GM23338 (cell line): ENCODE measurements around the gene ATF5. TPM values are rescaled to one million over a fixed set of nuclear protein-coding genes. Genes with fewer than 3 reads are reported as not detected.

ENCODE experiments used
- ATAC-seq: fragments of 200-7000 bp; cut with Tn5 transposase; 3 replicates; pipeline ENCODE4 v1.9.1; 2020
- DNase-seq: peaks from one replicate; pipeline ENCODE4 v3.0.0-alpha.2; 2015; ENCODE audit warnings: low spot score
- H2AFZ ChIP-seq: fragments of 200-600 bp; sonication (generic); 2 replicates; pipeline ENCODE4 v1.8.0; 2016; ENCODE audit warnings: antibody characterized with exemption, mild to moderate bottlenecking, moderate library complexity
- H3F3A ChIP-seq: fragments of 200-600 bp; sonication (generic); replicated peaks from 2 replicates; pipeline ENCODE4 v1.8.0; 2017; ENCODE audit warnings: antibody characterized with exemption, mixed run types, low read depth
- H3K27ac ChIP-seq: fragments of 200-600 bp; sonication (generic); 2 replicates; pipeline ENCODE4 v1.6.1; 2016; ENCODE audit warnings: low read depth
- H3K27me3 ChIP-seq: fragments of 200-600 bp; sonication (generic); 2 replicates; pipeline ENCODE4 v1.8.0; 2016; ENCODE audit warnings: mild to moderate bottlenecking, mixed run types, moderate library complexity; ENCODE audit not compliant: insufficient read depth
- H3K36me3 ChIP-seq: fragments of 200-600 bp; sonication (generic); 2 replicates; pipeline ENCODE4 v1.8.0; 2016; ENCODE audit warnings: mild to moderate bottlenecking; ENCODE audit not compliant: insufficient read depth
- H3K4me1 ChIP-seq: fragments of 200-600 bp; sonication (generic); 2 replicates; pipeline ENCODE4 v1.8.0; 2016; ENCODE audit warnings: mild to moderate bottlenecking, moderate library complexity; ENCODE audit not compliant: insufficient read depth
- H3K4me2 ChIP-seq: fragments of 200-600 bp; sonication (generic); 2 replicates; pipeline ENCODE4 v1.7.1; 2017; ENCODE audit warnings: mixed run types
- H3K4me3 ChIP-seq: fragments of 200-600 bp; sonication (generic); 2 replicates; pipeline ENCODE4 v1.6.1; 2016; ENCODE audit warnings: mixed run types
- H3K79me2 ChIP-seq: fragments of 200-600 bp; sonication (generic); replicated peaks from 2 replicates; pipeline ENCODE4 v1.8.0; 2017; ENCODE audit warnings: mild to moderate bottlenecking; ENCODE audit not compliant: insufficient read depth
- H3K9me2 ChIP-seq: fragments of 200-600 bp; sonication (generic); 2 replicates; pipeline ENCODE4 v1.8.0; 2017; ENCODE audit not compliant: insufficient read depth
- H4K20me1 ChIP-seq: fragments of 200-600 bp; sonication (generic); replicated peaks from 2 replicates; pipeline ENCODE4 v1.8.0; 2017; ENCODE audit warnings: mild to moderate bottlenecking; ENCODE audit not compliant: insufficient read depth
- H3K27ac Mint-ChIP-seq: 2 replicates; pipeline ENCODE4 v1.8.0; 2020; ENCODE audit warnings: inconsistent platforms, mild to moderate bottlenecking, moderate library complexity, mixed read lengths
- H3K27me3 Mint-ChIP-seq: 3 replicates; pipeline ENCODE4 v1.8.0; 2022; ENCODE audit warnings: low read depth, mild to moderate bottlenecking, moderate library complexity, mixed read lengths, inconsistent platforms; ENCODE audit not compliant: insufficient read depth, poor library complexity
- H3K36me3 Mint-ChIP-seq: 3 replicates; pipeline ENCODE4 v1.8.0; 2021; ENCODE audit warnings: low read depth, mild to moderate bottlenecking, inconsistent platforms, moderate library complexity, mixed read lengths
- H3K4me1 Mint-ChIP-seq: 3 replicates; pipeline ENCODE4 v1.8.0; 2020; ENCODE audit warnings: mild to moderate bottlenecking, inconsistent platforms, mixed read lengths
- H3K4me3 Mint-ChIP-seq: 3 replicates; pipeline ENCODE4 v1.8.0; 2021; ENCODE audit warnings: moderate library complexity, mild to moderate bottlenecking, inconsistent platforms, mixed read lengths
- H3K9me3 Mint-ChIP-seq: 3 replicates; pipeline ENCODE4 v1.8.0; 2020; ENCODE audit warnings: moderate library complexity, mild to moderate bottlenecking, inconsistent platforms, mixed read lengths
- CREB1 ChIP-seq: fragments of 250-450 bp; sonication (Bioruptor Pico); IDR thresholded peaks from 2 replicates; pipeline ENCODE4 v1.5.0; 2020; ENCODE audit warnings: low read depth, mild to moderate bottlenecking, moderate library complexity
- CTCF ChIP-seq, 2 experiments: fragments of 200-600 bp in 1 of 2; sonication (generic) in 1 of 2; conservative IDR thresholded peaks; 2 replicates each; pipeline versions ENCODE4 v1.5.1 to v1.6.1; 2016 to 2017; ENCODE audit warnings: antibody characterized with exemption in 2 of 2, low read depth in 2 of 2, mild to moderate bottlenecking in 2 of 2, moderate library complexity in 1 of 2
- EZH2 ChIP-seq: fragments of 200-600 bp; sonication (generic); IDR thresholded peaks from one replicate; pipeline ENCODE4 v1.8.0; 2017; ENCODE audit warnings: antibody characterized with exemption, mild to moderate bottlenecking, low read depth; ENCODE audit not compliant: unreplicated experiment
- EZH2phosphoT487 ChIP-seq: fragments of 200-600 bp; sonication (generic); IDR thresholded peaks from one replicate; pipeline ENCODE4 v1.8.1; 2018; ENCODE audit warnings: antibody characterized with exemption; ENCODE audit not compliant: unreplicated experiment
- JUNB ChIP-seq: IDR thresholded peaks from one replicate; pipeline ENCODE4 v1.6.1; 2016; ENCODE audit warnings: antibody characterized with exemption; ENCODE audit not compliant: unreplicated experiment
- NANOG ChIP-seq: IDR thresholded peaks from 2 replicates; pipeline ENCODE4 v1.6.1; 2016; ENCODE audit warnings: antibody characterized with exemption, borderline replicate concordance
- POLR2AphosphoS5 ChIP-seq: IDR thresholded peaks from 2 replicates; pipeline ENCODE4 v1.6.1; 2016; ENCODE audit warnings: antibody characterized with exemption, low read depth
- STAT1 ChIP-seq: IDR thresholded peaks from one replicate; pipeline ENCODE4 v1.6.1; 2016; ENCODE audit warnings: antibody characterized with exemption; ENCODE audit not compliant: unreplicated experiment
- ZNF114 ChIP-seq: fragments of 250-450 bp; sonication (Bioruptor Pico); IDR thresholded peaks from 2 replicates; pipeline ENCODE4 v1.5.0; 2020; ENCODE audit warnings: mild to moderate bottlenecking, moderate library complexity
- ZNF331 ChIP-seq: fragments of 250-450 bp; sonication (Bioruptor Pico); IDR thresholded peaks from 2 replicates; pipeline ENCODE4 v1.5.0; 2020; ENCODE audit warnings: low read depth, mild to moderate bottlenecking, moderate library complexity
- polyA plus RNA-seq: library from polyadenylated mRNA; unstranded; fragments of >200 nt; fragmentation: Nextera tagmentation; extraction: Ambion mirVana; gene quantifications from 2 replicates; pipeline ENCODE4 v1.2.1, GENCODE V29; 2016
- total RNA-seq: library from RNA; depleted of rRNA; stranded (reverse); fragments of >200 nt; shearing (Covaris generic); gene quantifications from 2 replicates; pipeline ENCODE4 v1.2.3, GENCODE V29; 2014
- TF ChIP-seq, protein P1 (sequence below): IDR thresholded peaks from 2 replicates; pipeline ENCODE4 v1.6.1; 2016; ENCODE audit warnings: antibody characterized with exemption
- TF ChIP-seq, protein P2 (sequence below): fragments of 250-450 bp; sonication (Bioruptor Pico); IDR thresholded peaks from 2 replicates; pipeline ENCODE4 v1.5.0; 2020; ENCODE audit warnings: mild to moderate bottlenecking, moderate library complexity
- TF ChIP-seq, protein P3 (sequence below): IDR thresholded peaks from one replicate; pipeline ENCODE4 v1.6.1; 2018; ENCODE audit warnings: antibody characterized with exemption; ENCODE audit not compliant: unreplicated experiment

ATF5 gene
- total and polyA plus RNA-seq, 2 experiments from 2014 or later = 7.4 to 9.6 TPM

GRCh38 chr19:49973987-49974386, 45.0 kb downstream of the ATF5 start:
- TF ChIP-seq EZH2 (no peak), NANOG (no peak), ZNF331 (no peak), STAT1 (no peak), ZNF114 (CRISPR knock-in tag) (no peak), CREB1 (no peak), JUNB (no peak), EZH2phosphoT487 (no peak), CTCF (conservative IDR thresholded peaks at IDR 0.05; ENCODE audit: low read depth in 2 of 2) (no peak), POLR2AphosphoS5 (no peak)
- TF ChIP-seq, protein P1, sequence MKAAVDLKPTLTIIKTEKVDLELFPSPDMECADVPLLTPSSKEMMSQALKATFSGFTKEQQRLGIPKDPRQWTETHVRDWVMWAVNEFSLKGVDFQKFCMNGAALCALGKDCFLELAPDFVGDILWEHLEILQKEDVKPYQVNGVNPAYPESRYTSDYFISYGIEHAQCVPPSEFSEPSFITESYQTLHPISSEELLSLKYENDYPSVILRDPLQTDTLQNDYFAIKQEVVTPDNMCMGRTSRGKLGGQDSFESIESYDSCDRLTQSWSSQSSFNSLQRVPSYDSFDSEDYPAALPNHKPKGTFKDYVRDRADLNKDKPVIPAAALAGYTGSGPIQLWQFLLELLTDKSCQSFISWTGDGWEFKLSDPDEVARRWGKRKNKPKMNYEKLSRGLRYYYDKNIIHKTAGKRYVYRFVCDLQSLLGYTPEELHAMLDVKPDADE = no peak
- TF ChIP-seq, protein P2, sequence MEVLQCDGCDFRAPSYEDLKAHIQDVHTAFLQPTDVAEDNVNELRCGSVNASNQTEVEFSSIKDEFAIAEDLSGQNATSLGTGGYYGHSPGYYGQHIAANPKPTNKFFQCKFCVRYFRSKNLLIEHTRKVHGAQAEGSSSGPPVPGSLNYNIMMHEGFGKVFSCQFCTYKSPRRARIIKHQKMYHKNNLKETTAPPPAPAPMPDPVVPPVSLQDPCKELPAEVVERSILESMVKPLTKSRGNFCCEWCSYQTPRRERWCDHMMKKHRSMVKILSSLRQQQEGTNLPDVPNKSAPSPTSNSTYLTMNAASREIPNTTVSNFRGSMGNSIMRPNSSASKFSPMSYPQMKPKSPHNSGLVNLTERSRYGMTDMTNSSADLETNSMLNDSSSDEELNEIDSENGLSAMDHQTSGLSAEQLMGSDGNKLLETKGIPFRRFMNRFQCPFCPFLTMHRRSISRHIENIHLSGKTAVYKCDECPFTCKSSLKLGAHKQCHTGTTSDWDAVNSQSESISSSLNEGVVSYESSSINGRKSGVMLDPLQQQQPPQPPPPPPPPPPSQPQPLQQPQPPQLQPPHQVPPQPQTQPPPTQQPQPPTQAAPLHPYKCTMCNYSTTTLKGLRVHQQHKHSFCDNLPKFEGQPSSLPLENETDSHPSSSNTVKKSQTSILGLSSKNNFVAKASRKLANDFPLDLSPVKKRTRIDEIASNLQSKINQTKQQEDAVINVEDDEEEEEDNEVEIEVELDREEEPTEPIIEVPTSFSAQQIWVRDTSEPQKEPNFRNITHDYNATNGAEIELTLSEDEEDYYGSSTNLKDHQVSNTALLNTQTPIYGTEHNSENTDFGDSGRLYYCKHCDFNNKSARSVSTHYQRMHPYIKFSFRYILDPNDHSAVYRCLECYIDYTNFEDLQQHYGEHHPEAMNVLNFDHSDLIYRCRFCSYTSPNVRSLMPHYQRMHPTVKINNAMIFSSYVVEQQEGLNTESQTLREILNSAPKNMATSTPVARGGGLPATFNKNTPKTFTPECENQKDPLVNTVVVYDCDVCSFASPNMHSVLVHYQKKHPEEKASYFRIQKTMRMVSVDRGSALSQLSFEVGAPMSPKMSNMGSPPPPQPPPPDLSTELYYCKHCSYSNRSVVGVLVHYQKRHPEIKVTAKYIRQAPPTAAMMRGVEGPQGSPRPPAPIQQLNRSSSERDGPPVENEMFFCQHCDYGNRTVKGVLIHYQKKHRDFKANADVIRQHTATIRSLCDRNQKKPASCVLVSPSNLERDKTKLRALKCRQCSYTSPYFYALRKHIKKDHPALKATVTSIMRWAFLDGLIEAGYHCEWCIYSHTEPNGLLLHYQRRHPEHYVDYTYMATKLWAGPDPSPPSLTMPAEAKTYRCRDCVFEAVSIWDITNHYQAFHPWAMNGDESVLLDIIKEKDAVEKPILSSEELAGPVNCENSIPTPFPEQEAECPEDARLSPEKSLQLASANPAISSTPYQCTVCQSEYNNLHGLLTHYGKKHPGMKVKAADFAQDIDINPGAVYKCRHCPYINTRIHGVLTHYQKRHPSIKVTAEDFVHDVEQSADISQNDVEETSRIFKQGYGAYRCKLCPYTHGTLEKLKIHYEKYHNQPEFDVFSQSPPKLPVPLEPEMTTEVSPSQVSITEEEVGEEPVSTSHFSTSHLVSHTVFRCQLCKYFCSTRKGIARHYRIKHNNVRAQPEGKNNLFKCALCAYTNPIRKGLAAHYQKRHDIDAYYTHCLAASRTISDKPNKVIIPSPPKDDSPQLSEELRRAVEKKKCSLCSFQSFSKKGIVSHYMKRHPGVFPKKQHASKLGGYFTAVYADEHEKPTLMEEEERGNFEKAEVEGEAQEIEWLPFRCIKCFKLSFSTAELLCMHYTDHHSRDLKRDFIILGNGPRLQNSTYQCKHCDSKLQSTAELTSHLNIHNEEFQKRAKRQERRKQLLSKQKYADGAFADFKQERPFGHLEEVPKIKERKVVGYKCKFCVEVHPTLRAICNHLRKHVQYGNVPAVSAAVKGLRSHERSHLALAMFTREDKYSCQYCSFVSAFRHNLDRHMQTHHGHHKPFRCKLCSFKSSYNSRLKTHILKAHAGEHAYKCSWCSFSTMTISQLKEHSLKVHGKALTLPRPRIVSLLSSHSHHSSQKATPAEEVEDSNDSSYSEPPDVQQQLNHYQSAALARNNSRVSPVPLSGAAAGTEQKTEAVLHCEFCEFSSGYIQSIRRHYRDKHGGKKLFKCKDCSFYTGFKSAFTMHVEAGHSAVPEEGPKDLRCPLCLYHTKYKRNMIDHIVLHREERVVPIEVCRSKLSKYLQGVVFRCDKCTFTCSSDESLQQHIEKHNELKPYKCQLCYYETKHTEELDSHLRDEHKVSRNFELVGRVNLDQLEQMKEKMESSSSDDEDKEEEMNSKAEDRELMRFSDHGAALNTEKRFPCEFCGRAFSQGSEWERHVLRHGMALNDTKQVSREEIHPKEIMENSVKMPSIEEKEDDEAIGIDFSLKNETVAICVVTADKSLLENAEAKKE = no peak
- TF ChIP-seq, protein P3, sequence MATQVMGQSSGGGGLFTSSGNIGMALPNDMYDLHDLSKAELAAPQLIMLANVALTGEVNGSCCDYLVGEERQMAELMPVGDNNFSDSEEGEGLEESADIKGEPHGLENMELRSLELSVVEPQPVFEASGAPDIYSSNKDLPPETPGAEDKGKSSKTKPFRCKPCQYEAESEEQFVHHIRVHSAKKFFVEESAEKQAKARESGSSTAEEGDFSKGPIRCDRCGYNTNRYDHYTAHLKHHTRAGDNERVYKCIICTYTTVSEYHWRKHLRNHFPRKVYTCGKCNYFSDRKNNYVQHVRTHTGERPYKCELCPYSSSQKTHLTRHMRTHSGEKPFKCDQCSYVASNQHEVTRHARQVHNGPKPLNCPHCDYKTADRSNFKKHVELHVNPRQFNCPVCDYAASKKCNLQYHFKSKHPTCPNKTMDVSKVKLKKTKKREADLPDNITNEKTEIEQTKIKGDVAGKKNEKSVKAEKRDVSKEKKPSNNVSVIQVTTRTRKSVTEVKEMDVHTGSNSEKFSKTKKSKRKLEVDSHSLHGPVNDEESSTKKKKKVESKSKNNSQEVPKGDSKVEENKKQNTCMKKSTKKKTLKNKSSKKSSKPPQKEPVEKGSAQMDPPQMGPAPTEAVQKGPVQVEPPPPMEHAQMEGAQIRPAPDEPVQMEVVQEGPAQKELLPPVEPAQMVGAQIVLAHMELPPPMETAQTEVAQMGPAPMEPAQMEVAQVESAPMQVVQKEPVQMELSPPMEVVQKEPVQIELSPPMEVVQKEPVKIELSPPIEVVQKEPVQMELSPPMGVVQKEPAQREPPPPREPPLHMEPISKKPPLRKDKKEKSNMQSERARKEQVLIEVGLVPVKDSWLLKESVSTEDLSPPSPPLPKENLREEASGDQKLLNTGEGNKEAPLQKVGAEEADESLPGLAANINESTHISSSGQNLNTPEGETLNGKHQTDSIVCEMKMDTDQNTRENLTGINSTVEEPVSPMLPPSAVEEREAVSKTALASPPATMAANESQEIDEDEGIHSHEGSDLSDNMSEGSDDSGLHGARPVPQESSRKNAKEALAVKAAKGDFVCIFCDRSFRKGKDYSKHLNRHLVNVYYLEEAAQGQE = no peak
- Mint-ChIP-seq H3K4me1 (no peaks in the 10 kb centered on the region), H3K27ac (no peak overlapping the region), H3K36me3 (no peaks in the 10 kb centered on the region; the same call in 1 of the 3 replicates), H3K9me3 (no peaks in the 10 kb centered on the region), H3K4me3 (no peak overlapping the region), H3K27me3 (peaks cover 8% of the 10 kb centered on the region)
- H3K79me2 ChIP-seq = no peaks in the 10 kb centered on the region
- H3K4me2 ChIP-seq = no peak overlapping the region
- no peak overlapping the region for H3K27ac ChIP-seq
- no peaks in the 10 kb centered on the region for H3F3A ChIP-seq
- H3K36me3 ChIP-seq = no peaks in the 10 kb centered on the region
- no peak for DNase-seq
- H3K4me3 ChIP-seq = no peak overlapping the region
- no peaks in the 10 kb centered on the region for H3K9me2 ChIP-seq
- no peaks in the 10 kb centered on the region for H4K20me1 ChIP-seq
- no peaks in the 10 kb centered on the region for H3K4me1 ChIP-seq
- no peak for ATAC-seq
- H2AFZ ChIP-seq = no peak overlapping the region
- H3K27me3 ChIP-seq = no peaks in the 10 kb centered on the region
